Left kidney (tissue), 2 donors: ENCODE data around the gene TSSC4. TPM values are rescaled to one million over a fixed set of nuclear protein-coding genes. Genes with fewer than 3 reads are reported as not detected.

Source experiments
- DNase-seq: peaks from one replicate; pipeline ENCODE4 v3.0.0-alpha.2; 2013
- polyA plus RNA-seq: library from polyadenylated mRNA; unstranded; fragments of 120-200 nt; gene quantifications from one replicate; pipeline ENCODE4 v1.2.1, GENCODE V29; 2013; ENCODE audit not compliant: insufficient read length

Gene TSSC4
- polyA plus RNA-seq, 1 donor: 30.6 TPM

GRCh38 chr11:2368178-2368850, 32.2 kb upstream of the TSSC4 start:
- no peak for DNase-seq

- DNase-seq: no peak
Measured at GRCh38 chr11:2368851-2369180, 31.7 kb upstream of the TSSC4 start.

GRCh38 chr11:2369320-2369719, 31.2 kb upstream of the TSSC4 start:
- no peak for DNase-seq

GRCh38 chr11:2369896-2370295, 30.7 kb upstream of the TSSC4 start:
- DNase-seq: no peak

GRCh38 chr11:2374456-2375201, 25.9 kb upstream of the TSSC4 start:
- DNase-seq: no peak

- no peak for DNase-seq
Measured at GRCh38 chr11:2375341-2375853, 25.2 kb upstream of the TSSC4 start.

GRCh38 chr11:2375964-2376551, 24.5 kb upstream of the TSSC4 start:
- DNase-seq: peak; percentile 52

- DNase-seq: no peak
Measured at GRCh38 chr11:2376751-2377451, 23.6 kb upstream of the TSSC4 start, which contains the start of gene CD81. Gene CD81 (plus strand): TSS chr11:2377310. CDS start chr11:2377550, 240 bp downstream.

GRCh38 chr11:2377511-2378443, 22.8 kb upstream of the TSSC4 start:
- DNase-seq: peak; percentile 76

- DNase-seq: peak; percentile 60
Measured at GRCh38 chr11:2378527-2379210, 21.9 kb upstream of the TSSC4 start.

- DNase-seq: no peak
Measured at GRCh38 chr11:2379466-2380174, 20.9 kb upstream of the TSSC4 start.

- no peak for DNase-seq
Measured at GRCh38 chr11:2380396-2380795, 20.2 kb upstream of the TSSC4 start.

- no peak for DNase-seq
Measured at GRCh38 chr11:2380807-2381350, 19.7 kb upstream of the TSSC4 start.

GRCh38 chr11:2381494-2382128, 18.9 kb upstream of the TSSC4 start:
- DNase-seq: no peak

- DNase-seq: no peak
Measured at GRCh38 chr11:2382129-2382517, 18.4 kb upstream of the TSSC4 start.

- DNase-seq: no peak
Measured at GRCh38 chr11:2382936-2383851, 17.4 kb upstream of the TSSC4 start.

- DNase-seq: no peak
Measured at GRCh38 chr11:2383852-2384804, 16.4 kb upstream of the TSSC4 start.
